CD4-positive, alpha-beta T cell treated with Interleukin-4 for 4 hours (primary cell): ENCODE measurements around the gene RNF157.

Source experiments
- DNase-seq: peaks from one replicate; pipeline ENCODE4 v3.0.0-alpha.2; 2020

Gene RNF157

DNA sequence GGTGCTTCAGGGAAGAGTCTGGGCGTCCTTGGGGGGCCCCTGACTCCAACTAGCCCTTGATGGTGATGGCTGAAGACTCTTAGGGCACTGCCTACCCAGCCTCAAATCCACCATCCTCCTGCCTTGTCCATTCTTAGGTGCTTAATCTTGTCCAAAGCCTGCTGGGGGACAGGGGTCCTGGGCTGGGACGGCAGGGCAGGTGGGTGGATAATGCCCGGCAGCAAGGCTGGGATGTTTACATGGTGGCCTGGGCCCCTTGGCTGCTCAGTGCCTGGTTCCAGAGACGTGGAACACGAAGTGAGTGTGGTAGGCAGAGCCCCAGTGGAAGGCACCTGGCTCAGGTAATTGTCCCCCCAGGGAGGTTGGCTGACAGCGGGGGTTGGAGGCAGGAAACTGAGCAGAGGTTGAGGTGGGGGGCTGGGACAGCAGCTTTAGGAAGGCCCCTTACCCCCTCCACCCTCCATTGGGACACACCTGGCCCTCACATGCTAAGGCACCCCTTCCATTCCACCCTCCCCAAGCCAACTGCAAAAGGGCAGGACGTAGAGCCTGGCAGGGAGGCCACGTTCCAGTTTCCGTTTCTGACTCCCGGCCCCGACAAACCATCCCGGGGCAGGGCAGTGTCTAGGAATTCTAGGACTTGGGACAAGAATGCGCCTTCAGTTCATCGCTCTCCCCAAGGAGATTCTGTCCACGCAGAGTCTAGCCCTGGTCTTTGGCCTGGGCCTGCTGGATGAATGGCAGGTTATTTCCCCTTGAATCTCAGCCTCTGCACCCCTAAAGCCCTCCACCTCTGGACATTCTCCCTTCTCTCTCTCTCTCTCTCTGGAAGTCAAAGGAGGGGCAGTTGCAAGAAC, 101.2 kb downstream of the RNF157 start:
- DNase-seq: no peak

DNA sequence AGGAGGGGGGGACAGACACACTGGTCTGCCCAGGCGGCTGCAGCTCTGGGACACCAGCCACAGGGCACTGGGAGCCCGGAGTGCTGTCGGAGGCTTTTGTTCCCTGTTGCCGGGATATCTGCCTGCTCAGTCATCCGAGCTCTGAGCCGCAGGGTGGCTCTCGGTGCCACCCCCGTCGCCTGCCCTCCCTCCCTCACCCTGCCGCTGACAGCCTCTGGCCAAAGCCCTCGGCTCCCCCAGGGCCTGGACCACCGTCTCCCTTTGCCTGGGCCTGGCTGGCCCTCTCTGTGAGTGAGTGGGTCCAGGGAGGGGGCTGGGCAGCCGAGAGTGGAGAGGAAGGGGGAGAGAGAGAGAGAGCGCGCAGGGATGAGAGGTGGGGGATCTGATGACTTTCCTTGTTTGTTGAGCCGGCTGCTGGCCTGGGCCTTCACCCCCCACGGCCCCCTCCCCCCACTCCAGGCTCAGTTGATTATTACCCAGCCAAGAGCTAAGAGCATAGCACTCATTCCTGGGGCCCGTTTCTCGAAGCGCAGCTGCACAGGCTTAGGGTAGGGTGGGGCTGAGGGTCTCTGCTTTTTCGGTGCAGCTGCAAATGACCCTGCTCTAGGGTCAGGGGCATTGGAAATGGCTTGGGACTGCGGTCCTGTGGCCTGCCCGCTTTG, 101.9 kb downstream of the RNF157 start:
- no peak for DNase-seq

DNA sequence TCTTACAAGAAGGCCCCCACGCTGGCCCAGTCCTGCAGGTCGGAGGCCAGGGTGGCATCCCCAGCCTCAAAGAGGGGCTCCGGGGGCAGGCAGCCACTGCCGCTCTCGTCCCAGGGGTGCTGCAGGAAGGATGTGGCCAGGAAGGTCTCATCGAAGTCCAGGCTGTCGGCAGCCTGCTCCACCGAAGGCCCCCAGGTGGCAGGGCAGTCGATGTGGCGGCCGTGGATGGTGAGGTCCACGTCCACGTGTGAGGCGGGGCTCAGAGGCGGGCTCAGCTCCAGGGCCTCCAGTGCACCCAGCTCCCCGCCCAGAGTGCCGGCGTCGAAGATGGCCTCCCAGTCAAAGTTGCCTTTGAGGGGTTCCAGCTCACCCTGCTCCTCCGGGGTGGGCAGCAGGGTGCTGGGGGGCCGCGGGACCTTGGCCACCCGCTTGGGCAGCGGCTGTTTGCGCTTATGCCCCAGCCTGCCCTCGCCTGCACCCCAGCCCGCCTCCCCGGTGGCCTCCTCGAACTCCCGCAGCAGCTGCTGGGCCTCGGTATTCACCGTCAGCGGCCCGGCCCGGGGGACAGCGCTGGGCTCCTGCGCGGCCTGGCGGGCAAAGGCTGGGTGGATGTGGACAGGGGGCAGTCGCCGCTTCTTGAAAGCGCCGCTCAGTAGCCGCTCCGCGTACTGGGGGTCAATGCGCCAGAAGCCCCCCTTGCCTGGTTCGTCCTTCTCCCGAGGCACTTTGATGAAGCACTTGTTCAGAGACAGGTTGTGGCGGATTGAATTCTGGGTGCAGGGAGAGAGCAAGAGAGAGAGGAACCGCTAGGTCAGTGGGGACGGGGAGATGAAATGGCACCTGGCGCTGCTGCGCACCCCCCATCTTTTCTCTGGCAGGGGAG, 102.7 kb downstream of the RNF157 start:
- no peak for DNase-seq

DNA sequence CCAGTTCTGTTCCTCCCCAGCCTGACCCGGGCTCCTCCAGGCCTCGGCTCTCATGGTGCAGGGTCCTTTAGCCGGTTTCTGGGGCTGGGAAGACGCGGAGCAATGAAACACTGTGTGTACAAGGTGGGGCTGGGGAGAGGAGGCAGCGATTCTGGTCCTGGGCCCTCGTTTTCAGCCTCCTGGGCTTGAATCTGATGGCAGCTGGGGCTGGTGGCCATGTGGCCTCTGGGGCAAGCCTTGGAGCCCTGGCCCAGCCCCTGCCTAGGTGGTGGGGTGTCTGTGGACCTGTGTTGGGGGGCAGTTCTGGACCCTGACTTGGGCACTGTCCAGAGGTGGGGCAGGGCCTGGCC, 103.3 kb downstream of the RNF157 start:
- DNase-seq: no peak

DNA sequence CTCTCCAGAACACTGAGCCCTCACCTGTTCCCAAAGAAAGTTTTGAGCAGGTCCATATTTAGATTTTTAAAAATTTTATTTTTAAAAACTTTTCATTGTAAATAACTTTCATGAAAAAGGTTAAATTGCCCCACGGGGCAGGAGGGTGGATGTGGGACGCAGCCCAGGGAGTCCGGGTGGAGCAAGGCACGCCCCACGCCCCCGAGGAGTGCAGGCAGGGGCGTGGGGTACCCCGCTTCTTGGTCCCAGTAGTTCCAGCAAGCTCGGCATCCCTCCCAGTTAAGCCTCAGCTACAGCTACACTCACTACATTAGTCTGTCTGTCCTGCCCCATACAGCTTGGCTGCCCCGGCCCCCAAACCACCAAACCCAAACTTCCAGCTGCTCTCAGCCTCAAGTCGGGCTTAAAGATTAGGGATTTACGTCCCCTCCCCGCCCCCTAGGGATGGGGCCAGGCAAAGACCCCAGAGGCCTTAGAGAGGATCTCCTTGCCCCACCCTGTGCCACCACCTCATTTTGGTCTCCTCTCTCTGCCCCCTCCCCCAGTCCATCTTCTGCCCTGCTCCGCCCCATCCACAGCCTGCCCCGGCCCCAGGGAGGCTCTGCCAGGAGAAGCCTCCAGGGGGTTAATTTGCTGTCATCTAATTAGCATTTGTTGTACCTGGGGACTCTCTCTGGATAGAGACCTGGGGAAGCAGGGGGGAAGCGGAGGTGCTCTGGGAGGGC, 103.9 kb downstream of the RNF157 start:
- DNase-seq: no peak

DNA sequence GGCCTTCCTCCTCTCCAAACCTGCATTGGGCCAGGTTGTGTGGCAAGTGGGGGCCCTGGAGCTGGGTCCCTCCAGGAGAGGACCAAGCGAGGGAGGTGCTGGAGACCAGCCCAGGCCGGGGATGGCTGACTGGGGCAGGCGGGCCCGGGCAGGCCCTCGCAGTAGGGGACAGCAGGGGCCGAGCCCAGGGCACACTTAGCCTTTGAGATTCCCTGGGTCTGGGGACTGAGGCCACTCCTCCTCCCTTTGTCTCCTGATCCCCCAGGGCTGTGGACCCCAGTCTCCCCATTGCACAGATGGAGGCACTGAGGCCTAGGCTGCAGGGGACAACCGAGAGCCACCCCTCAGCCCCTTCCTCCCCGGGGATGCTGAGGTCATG, 104.5 kb downstream of the RNF157 start:
- DNase-seq: no peak

DNA sequence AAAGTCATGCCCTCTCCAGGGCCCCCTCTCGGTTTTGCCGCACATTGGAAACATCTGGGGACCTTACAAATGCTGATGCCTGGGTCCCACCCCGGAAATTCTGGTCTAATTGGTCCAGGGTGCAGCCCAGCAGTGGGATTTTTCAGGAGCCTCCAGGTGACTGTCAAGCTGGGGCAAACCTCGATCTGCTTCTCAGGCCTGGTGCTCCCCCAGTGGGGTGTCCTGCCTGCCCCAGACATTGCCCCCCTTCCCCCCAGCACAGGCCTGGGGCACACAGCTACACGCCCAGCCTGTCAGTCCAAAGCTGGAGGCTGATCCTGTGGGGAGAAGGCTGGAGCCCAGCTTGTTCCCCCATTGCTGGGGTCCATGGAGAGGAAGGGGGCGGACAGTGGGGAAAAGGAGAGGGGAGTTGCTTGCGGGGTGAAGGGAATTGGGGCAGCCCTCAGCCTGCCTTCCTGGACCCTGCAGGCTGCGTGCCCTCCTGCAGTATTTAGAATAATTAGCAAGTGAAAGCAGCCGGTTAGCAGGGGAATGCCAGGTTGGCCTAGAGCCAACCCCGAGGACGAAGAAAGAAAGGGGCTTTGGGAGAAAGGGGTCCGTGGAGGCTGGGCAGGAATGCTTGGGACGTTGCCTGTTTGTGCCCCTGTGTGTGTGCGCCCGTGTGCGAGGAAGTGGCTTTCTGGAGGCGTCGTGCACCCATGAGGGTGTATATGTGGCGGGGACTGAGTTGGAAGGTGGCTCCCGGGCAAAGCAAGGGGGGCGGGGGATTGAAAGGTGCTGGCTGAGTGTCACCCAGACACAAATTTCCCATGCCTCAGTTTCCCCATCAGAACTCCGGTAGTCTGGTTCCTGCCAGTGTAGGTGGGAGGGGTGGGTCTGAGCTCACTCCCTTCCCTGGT, 105.1 kb downstream of the RNF157 start:
- no peak for DNase-seq

DNA sequence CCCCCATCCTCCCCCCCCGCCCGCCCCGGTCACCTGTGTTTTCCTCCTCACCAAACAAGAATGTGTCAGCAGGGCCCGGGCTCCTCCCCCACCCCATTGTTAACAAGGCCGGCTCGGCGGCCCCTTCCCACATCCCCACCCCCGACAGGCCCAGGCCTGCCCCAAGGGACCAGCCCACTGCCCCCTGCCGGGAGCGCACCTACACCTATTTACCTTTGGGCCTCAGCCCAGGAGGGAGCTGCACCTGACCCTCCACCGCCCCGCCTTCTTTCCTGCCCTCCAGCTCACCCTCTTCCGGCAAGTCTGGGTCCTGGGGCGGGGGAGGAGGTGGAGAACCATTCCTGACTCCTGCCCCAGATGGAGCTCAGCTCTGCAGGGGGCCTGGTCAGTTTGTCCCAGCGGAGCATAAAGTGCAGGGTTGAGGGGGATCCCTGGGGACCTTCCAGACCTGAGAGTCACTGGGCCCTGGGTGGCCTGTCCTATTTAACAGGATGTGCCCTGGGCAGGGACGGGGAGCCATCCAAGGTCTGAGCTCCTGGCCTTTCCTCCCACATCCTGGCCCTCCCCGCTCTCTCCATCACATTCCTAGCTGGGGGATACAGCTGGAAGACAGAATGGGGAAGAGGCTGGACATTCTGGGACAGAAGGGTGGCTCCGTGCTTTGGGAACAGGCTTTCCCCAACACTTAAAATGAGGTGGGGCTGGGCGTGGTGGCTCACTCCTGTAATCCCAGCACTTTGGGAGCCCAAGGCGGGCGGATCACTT, 107.5 kb downstream of the RNF157 start:
- DNase-seq: no peak

DNA sequence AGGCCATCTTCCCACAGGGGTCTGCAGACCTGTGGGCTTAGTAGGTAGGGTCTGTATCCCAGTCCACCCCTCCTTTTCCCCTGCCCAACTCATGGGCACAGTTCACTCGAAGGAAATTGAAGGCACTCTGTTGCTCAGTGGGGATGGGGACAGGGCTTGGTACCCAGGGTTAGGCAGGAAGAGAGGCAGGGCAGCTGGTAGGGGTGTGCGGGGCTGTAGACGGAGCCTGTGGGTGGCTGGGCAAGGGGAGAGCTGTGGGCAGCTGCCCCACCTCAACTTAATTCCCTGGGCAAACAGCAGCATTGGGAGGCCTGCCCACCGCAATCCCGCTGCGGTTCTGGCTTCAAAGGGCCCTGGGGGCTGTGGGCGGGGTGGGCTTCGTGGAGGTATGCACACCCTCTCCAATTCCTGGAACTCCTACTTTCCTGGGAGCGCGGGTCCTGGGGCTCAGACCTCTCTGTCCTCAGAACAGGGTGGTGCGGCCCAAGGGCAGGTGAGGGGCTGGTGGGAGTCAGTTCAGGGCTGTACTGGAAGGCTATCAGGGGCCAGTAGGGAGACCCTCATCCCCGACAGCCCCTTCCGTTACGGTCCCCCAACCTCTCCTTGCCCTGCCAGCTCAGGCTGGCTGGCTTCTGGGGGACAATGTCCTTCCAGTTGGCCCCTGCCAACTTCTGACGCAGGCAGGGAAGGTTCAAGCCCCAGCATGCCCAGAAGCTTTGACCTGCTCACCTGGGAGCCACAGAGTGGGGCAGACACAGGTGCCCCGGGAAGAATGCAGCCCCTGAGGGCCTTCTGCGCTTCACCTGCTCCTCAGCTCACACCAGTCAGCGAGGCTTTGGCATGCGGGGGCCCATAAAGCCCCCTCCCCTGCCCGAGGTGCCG, 108.4 kb downstream of the RNF157 start:
- DNase-seq: no peak

DNA sequence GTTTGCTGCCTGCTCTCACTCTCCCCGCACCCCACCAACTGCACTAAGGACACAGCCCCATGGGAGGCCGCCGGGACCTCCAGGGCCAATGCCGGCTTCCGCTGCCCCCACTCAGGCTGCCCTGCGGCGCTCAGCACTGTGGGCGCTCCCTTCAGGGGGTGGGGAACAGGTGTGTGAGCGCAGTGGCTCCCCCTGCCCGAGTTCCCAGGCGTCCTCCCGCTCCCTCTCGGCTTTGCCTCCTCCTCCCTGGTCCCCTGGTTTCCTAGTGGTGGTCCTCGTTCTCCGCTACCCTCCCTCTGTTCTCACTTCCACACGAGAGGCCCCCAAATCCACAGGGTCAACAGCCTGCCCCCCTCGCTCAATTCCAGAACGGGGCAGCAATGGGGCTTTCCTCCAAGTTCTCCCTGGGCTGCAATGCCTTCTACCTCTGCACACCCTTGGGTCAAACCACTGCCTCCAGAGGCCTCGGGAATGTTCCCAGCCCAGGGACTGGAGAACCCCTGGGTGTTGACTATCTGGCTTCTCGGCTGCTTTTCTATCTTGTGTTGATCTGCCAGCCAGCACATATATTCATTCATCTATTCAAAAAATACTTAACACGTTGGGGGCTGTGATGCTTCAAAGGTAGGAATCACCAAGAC, 109.1 kb downstream of the RNF157 start:
- DNase-seq: no peak

DNA sequence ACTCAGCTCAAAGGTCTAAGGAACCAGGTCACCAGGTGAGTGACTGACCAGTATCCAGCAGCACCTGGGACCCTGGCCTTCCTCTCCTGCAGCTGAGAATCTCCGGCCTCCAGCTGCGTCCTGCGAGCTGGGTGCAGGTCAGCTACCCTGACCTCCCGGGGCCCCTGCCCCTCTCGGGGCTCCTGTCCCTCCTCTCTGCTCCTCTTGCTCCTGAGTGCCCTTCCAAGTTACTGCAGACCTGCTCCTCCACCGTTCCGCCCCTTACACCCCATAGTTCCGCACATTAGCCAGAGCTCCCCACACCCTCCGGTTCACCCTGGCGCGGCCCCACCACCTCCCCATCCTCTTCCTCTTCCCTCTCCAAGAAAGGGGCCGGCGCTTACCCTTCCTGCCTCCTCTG, 109.8 kb downstream of the RNF157 start:
- no peak for DNase-seq

DNA sequence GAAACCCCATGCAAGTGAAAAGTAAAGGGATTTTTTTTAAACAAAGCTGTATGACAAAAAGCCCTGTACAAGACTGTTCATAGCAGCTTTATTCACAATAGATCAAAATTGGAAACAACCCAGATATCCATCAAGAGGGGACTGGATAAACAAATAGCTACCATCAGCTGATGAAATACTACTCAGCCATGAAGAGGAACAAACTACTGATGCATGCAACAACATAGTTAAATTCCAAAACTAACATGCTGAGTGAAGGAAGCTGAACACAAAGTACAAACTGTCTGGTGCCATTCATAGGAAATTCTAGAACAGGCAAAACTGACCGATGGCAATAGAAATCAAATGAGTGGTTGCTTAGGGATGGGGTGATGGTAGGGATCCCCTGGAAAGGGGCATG, 114.4 kb downstream of the RNF157 start:
- no peak for DNase-seq

DNA sequence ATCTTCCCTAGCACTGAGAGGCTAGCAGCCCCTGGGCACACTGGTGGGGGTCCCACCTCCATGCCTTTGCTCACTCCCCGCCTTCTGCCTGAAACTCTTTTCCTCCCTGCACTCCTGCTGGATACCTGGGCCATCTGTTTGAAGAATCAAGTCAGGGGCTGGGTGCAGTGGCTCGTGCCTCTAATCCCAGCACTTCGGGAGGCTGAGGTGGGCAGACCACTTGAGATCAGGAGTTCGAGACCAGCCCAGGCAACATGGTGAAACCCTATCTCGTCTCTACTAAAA, 115.0 kb downstream of the RNF157 start:
- DNase-seq: no peak

DNA sequence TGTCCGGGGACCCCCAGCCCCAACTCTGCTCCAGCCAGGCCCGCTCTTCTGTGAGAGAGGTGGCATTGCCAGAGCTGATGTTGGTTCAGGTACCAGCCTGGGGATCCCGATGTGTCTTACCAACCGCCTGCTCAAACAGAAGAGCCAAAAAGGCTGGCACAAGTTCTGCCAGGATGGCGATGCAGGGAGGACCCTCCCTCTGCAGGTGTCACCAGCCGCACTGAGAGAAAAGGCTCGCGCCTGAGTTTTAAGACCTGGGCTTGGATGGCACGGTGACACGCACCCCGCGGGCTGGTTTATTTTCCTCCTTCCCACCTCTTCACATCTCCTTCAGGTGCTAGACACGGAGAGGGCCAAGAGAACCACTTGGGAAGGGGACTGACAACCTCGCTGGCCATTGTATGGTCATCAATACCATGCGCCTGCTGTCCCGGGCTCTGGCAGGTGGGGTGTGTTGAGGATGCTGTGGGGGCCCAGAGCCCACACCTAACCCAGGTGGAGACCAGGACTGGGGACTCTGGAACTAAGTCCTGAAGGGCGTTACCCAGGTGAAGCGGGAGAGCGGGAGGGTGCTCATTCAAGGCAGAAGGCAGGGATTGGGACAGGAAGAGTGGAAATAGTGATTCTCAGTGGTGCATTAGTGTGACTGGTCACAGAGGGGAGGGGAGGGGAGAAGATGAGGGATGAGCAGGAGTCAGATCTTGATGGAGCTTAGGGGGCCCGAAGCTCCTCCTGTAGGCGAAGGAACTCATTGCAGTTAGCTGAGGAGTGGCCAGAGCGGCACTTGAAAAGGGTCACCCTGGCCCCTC, 115.5 kb downstream of the RNF157 start:
- DNase-seq: no peak

DNA sequence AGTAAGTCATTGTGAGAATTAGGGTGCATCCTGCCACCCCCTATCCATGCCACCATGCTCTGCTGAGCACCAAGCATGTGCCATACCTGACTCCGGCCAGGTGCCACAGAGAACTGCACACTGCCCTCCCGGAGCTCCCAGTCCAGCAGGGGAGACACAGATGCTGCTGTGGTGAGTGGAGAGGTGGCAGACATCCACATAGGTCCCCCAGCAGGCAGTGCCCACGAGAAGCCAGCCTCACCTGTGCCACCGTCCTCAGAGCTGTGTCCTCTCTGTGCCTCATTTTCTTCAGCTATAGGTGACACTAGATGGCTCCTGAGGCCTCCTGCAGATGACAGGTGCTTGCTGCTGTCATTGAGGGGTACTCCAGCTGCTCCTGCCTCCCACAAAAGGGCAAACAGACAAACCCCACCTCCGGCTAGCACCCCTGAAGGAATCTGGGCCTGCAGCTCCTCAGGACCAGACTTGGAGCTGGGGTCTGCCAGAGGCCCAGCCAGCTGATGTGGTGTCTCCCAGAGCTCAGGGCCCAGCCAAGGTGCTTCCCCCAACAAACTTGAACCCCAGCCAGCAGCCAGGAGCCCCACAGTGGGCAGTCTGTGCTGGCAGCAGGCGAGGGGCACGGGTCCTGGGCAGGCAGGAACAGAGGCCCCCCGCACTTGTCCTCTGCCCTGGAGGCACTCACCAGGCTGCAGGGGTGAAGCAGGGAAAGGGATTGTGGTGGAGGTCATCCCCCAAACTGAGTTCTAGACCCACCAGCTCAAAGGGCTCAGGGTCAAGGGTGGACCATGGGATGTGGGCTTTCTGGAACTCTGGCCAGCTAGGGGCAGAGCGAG, 116.3 kb downstream of the RNF157 start:
- DNase-seq: no peak

DNA sequence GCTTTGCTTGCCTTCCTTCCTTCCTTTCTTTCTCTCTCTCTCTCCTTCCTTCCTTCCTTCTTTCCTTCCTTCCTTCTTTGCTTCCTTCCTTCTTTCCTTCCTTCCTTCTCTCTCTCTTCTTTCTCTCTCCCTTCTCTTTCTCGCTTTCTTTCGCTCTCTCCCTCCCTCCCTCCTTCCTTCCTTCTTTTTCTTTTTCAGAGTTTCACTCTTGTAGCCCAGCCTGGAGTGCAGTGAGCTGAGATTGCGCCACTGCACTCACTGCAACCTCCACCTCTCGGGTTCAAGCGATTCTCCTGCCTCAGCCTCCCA, 117.1 kb downstream of the RNF157 start:
- DNase-seq: no peak

DNA sequence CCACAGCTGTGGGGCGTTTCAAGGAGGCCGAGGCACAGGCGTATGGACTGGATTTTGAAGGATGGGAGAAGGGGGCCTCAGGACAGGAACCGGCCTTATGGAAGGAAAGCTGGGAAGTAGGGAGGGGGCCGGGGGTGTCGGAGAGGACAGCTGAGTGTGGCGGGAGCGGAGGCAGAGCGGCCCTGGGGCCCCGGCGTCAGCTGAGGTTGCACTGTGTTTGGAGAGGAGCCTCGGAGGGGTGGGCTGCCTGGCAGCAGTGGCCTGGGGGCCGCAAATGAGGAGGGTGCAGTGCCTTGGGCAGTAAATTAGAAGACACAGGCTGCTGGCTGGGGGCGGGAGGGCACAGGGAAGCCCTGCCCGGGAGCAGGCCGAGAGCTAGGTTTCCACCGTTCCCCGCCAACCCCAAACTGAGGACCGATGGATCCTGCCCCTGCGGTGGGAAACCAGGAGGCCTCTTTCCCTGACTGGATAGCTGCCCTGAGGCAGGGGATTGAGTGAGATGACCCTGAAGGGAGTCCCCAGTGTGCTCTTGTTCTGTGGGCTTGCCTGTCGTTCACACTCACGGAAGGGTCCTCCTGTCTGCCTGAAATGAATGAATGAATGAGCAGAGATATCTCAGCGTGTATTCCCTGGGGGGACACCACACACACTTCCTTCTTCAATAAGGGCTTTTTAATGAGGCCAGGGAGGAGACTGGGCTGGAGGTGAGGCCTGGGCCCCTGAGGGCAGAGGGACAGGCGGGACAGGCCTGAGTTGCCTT, 117.7 kb downstream of the RNF157 start:
- no peak for DNase-seq
